HL-60 (cell line): ENCODE measurements around the gene DGKI.

Experiments
- CTCF ChIP-seq: IDR thresholded peaks from one replicate; pipeline ENCODE4 v1.5.1; 2011; ENCODE audit warnings: low read length, control low read depth, inconsistent platforms; ENCODE audit not compliant: insufficient read depth
- GABPA ChIP-seq: IDR thresholded peaks from 2 replicates; pipeline ENCODE4 v1.6.1; 2012; ENCODE audit warnings: low read depth

GRCh38 chr7:137695494-137695893, 151.3 kb downstream of the DGKI start:
- TF ChIP-seq CTCF (no peak), GABPA (no peak)
